ENCODE measurements around the gene PLEKHS1.

Gene PLEKHS1

DNA sequence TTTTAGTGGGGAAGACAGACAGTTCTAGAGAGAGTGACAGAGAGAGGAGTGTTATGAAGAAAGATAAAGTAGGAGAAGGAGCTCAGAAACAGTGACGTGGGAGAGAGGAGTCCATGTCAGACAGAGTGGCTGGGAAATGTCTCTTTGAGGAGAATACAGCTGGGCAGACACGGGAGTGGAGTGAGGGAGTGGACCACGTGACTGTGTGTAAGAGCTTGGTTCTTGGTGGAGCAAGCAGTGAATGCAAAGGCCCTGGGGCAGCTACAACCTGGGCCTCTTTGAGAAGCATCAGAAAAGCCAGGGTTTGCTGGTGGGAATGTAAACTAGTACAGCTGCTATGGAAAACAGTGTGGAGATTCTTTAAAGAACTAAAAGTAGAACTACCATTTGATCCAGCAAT, 11.9 kb upstream of the PLEKHS1 start:
- no peaks in the 10 kb centered on the region for H3K36me3 ChIP-seq (replicated peaks in 1 of 2; ENCODE audit: control insufficient read depth in 2 of 2, insufficient read depth in 2 of 2, low read length in 2 of 2)
- no peaks in the 10 kb centered on the region for H3K27me3 ChIP-seq (ENCODE audit: control insufficient read depth in 3 of 3, insufficient read depth in 3 of 3, low read depth in 1 of 3, low read length in 3 of 3)
- no peak overlapping the region for H3K23ac ChIP-seq (ENCODE audit: low read depth, low read length, poor library complexity)

DNA sequence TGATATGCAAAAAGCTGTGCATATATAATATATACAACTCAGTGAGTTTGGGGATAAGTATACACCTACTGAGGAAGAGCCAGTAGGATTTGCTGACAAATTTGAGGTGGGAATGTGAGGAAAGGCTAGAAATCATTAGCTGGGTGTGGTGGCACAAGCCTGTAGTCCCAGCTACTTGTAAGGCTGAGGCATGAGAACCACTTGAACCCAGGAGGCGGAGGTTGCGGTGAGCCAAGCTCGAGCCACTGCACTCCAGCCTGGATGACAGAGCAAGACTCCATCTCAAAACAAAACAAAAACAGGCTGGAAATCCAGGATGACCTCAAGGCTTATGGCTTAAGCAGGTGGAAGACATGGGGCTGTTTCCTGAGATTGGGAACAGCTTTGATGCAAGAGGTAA, 10.6 kb upstream of the PLEKHS1 start:
- WGBS, 2 donors (ENCODE audit: extremely low coverage in 2 of 2, insufficient read length in 2 of 2, insufficient replicate concordance in 1 of 2): no CpG with 5 or more reads among the region's 3 CpGs
- Histone ChIP-seq H3K4me3 (ENCODE audit: low read length in 2 of 2) (no peak overlapping the region), H4K8ac (ENCODE audit: low read depth, low read length) (no peak overlapping the region), H3K27ac (replicated peaks; ENCODE audit: low read length) (no peak overlapping the region), H3K4ac (ENCODE audit: low read length) (no peak overlapping the region), H2BK15ac (ENCODE audit: low read length) (no peak overlapping the region), H2AK5ac (ENCODE audit: low read depth, low read length) (no peak overlapping the region), H3K9me3 (replicated peaks in 1 of 2; ENCODE audit: control insufficient read depth in 2 of 2, insufficient read depth in 1 of 2, low read depth in 1 of 2, low read length in 2 of 2) (no peaks in the 10 kb centered on the region), H3K27me3 (ENCODE audit: control insufficient read depth in 3 of 3, insufficient read depth in 3 of 3, low read depth in 1 of 3, low read length in 3 of 3) (peaks cover 0 to 5% (median 0%) of the 10 kb centered on the region in 3 experiments), H3K4me1 (ENCODE audit: control insufficient read depth in 2 of 2, insufficient read depth in 1 of 2, low read depth in 1 of 2, low read length in 2 of 2) (peaks cover 0 to 2% of the 10 kb centered on the region in 2 donors), H2BK12ac (ENCODE audit: low read length) (no peak overlapping the region), H3K36me3 (replicated peaks in 1 of 2; ENCODE audit: control insufficient read depth in 2 of 2, insufficient read depth in 2 of 2, low read length in 2 of 2) (no peaks in the 10 kb centered on the region), H2BK120ac (ENCODE audit: low read depth, low read length) (no peak overlapping the region), H3K4me2 (ENCODE audit: insufficient read depth, low read length, poor library complexity, severe bottlenecking) (no peak overlapping the region), H3K14ac (ENCODE audit: low read length) (no peak overlapping the region), H2AFZ (ENCODE audit: low read length) (no peak overlapping the region), H3K18ac (ENCODE audit: low read length) (no peak overlapping the region), H2BK5ac (ENCODE audit: low read length) (no peak overlapping the region), H3K9ac (ENCODE audit: low read depth, low read length, poor library complexity) (no peak overlapping the region), H3K23ac (ENCODE audit: low read depth, low read length, poor library complexity) (no peak overlapping the region), H4K91ac (ENCODE audit: low read depth, low read length, poor library complexity) (no peak overlapping the region), H3K79me1 (ENCODE audit: low read depth, low read length) (no peaks in the 10 kb centered on the region)
- DNase-seq (ENCODE audit: low spot score): no peak

More for the DNA sequence above, 11.9 kb upstream of the PLEKHS1 start:
- Histone ChIP-seq H3K4ac (ENCODE audit: low read length) (no peak overlapping the region), H3K9ac (ENCODE audit: low read depth, low read length, poor library complexity) (no peak overlapping the region), H3K18ac (ENCODE audit: low read length) (no peak overlapping the region), H2BK15ac (ENCODE audit: low read length) (no peak overlapping the region), H3K79me1 (ENCODE audit: low read depth, low read length) (no peaks in the 10 kb centered on the region), H4K91ac (ENCODE audit: low read depth, low read length, poor library complexity) (no peak overlapping the region), H2AFZ (ENCODE audit: low read length) (no peak overlapping the region), H2BK5ac (ENCODE audit: low read length) (no peak overlapping the region), H4K8ac (ENCODE audit: low read depth, low read length) (no peak overlapping the region), H3K4me1 (ENCODE audit: control insufficient read depth in 2 of 2, insufficient read depth in 1 of 2, low read depth in 1 of 2, low read length in 2 of 2) (peaks cover 0 to 3% of the 10 kb centered on the region in 2 donors), H3K4me2 (ENCODE audit: insufficient read depth, low read length, poor library complexity, severe bottlenecking) (no peak overlapping the region), H2AK5ac (ENCODE audit: low read depth, low read length) (no peak overlapping the region), H2BK120ac (ENCODE audit: low read depth, low read length) (no peak overlapping the region), H3K4me3 (ENCODE audit: low read length in 2 of 2) (no peak overlapping the region), H3K14ac (ENCODE audit: low read length) (no peak overlapping the region), H3K9me3 (replicated peaks in 1 of 2; ENCODE audit: control insufficient read depth in 2 of 2, insufficient read depth in 1 of 2, low read depth in 1 of 2, low read length in 2 of 2) (no peaks in the 10 kb centered on the region), H2BK12ac (ENCODE audit: low read length) (no peak overlapping the region), H3K27ac (replicated peaks; ENCODE audit: low read length) (no peak overlapping the region)
- no CpG with 5 or more reads among the region's 3 CpGs for WGBS, 2 donors (ENCODE audit: extremely low coverage in 2 of 2, insufficient read length in 2 of 2, insufficient replicate concordance in 1 of 2)
- DNase-seq (ENCODE audit: low spot score): no peak

DNA sequence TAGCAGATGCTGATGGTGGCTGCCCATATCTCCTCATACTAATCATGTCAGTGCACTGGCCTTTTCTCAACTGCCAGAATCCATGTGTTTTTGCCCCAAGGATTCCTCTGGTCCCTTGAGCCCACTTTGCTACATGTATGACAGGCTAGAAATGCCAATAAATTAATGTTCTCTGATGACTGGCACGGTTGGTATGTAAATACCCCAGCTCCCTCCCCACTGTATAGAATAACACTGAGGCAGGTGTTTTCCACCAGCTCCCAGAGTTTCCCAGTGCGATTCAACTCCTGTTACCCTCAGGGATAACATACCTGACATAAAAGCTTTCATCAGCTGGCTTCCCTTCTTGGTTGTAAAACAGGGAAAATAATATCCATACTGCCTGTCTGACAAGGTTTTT, 9.0 kb upstream of the PLEKHS1 start:
- DNase-seq (ENCODE audit: low spot score): no peak
- no peak overlapping the region for H3K14ac ChIP-seq (ENCODE audit: low read length)
- H3K36me3 ChIP-seq (replicated peaks in 1 of 2; ENCODE audit: control insufficient read depth in 2 of 2, insufficient read depth in 2 of 2, low read length in 2 of 2): no peaks in the 10 kb centered on the region
- H2AFZ ChIP-seq (ENCODE audit: low read length): no peak overlapping the region
- H2BK5ac ChIP-seq (ENCODE audit: low read length): no peak overlapping the region
- no peak overlapping the region for H2AK5ac ChIP-seq (ENCODE audit: low read depth, low read length)
- H3K4me2 ChIP-seq (ENCODE audit: insufficient read depth, low read length, poor library complexity, severe bottlenecking): no peak overlapping the region
- H3K27ac ChIP-seq (replicated peaks; ENCODE audit: low read length): no peak overlapping the region
- H3K79me1 ChIP-seq (ENCODE audit: low read depth, low read length): no peaks in the 10 kb centered on the region
- no peak overlapping the region for H3K18ac ChIP-seq (ENCODE audit: low read length)
- H3K9me3 ChIP-seq (replicated peaks in 1 of 2; ENCODE audit: control insufficient read depth in 2 of 2, insufficient read depth in 1 of 2, low read depth in 1 of 2, low read length in 2 of 2): no peaks in the 10 kb centered on the region
- H3K4ac ChIP-seq (ENCODE audit: low read length): no peak overlapping the region
- H4K8ac ChIP-seq (ENCODE audit: low read depth, low read length): no peak overlapping the region
- H3K4me1 ChIP-seq (ENCODE audit: control insufficient read depth in 2 of 2, insufficient read depth in 1 of 2, low read depth in 1 of 2, low read length in 2 of 2): no peaks in the 10 kb centered on the region
- no CpG with 5 or more reads among the region's 2 CpGs for WGBS, 2 donors (ENCODE audit: extremely low coverage in 2 of 2, insufficient read length in 2 of 2, insufficient replicate concordance in 1 of 2)
- H2BK120ac ChIP-seq (ENCODE audit: low read depth, low read length): no peak overlapping the region
- H3K23ac ChIP-seq (ENCODE audit: low read depth, low read length, poor library complexity): no peak overlapping the region
- H4K91ac ChIP-seq (ENCODE audit: low read depth, low read length, poor library complexity): no peak overlapping the region
- H2BK15ac ChIP-seq (ENCODE audit: low read length): no peak overlapping the region
- H3K4me3 ChIP-seq (ENCODE audit: low read length in 2 of 2): no peak overlapping the region
- H2BK12ac ChIP-seq (ENCODE audit: low read length): no peak overlapping the region
- H3K9ac ChIP-seq (ENCODE audit: low read depth, low read length, poor library complexity): no peak overlapping the region
- peaks cover 0 to 5% (median 0%) of the 10 kb centered on the region in 3 experiments for H3K27me3 ChIP-seq (ENCODE audit: control insufficient read depth in 3 of 3, insufficient read depth in 3 of 3, low read depth in 1 of 3, low read length in 3 of 3)

DNA sequence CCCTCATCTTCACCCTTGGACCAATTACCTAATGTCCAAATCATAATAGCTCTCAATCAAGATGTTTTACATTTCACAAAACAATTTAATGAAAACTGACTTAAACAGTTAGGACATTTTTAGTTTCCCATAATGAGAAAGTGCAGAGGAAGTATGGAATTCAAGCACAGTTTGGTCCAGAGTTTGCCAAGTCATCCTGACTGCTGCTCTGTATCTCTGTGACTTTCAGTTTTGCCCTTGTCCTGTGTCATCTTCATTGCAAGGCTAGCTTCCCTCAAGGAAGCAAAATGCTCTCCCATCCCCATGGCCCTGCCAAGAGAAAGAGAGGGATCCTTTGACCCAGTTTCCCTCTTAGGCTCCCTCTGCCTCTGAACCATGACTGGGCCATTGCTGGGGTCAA, 7.9 kb upstream of the PLEKHS1 start:
- Histone ChIP-seq H2BK5ac (ENCODE audit: low read length) (no peak overlapping the region), H4K91ac (ENCODE audit: low read depth, low read length, poor library complexity) (no peak overlapping the region), H2BK12ac (ENCODE audit: low read length) (no peak overlapping the region), H3K9ac (ENCODE audit: low read depth, low read length, poor library complexity) (no peak overlapping the region), H3K9me3 (replicated peaks in 1 of 2; ENCODE audit: control insufficient read depth in 2 of 2, insufficient read depth in 1 of 2, low read depth in 1 of 2, low read length in 2 of 2) (no peaks in the 10 kb centered on the region), H2BK120ac (ENCODE audit: low read depth, low read length) (no peak overlapping the region), H3K18ac (ENCODE audit: low read length) (no peak overlapping the region), H2AK5ac (ENCODE audit: low read depth, low read length) (no peak overlapping the region), H3K23ac (ENCODE audit: low read depth, low read length, poor library complexity) (no peak overlapping the region), H3K4me1 (ENCODE audit: control insufficient read depth in 2 of 2, insufficient read depth in 1 of 2, low read depth in 1 of 2, low read length in 2 of 2) (no peaks in the 10 kb centered on the region), H3K79me1 (ENCODE audit: low read depth, low read length) (no peaks in the 10 kb centered on the region), H3K14ac (ENCODE audit: low read length) (no peak overlapping the region), H2AFZ (ENCODE audit: low read length) (no peak overlapping the region), H4K8ac (ENCODE audit: low read depth, low read length) (no peak overlapping the region), H3K27ac (replicated peaks; ENCODE audit: low read length) (no peak overlapping the region), H2BK15ac (ENCODE audit: low read length) (no peak overlapping the region), H3K4ac (ENCODE audit: low read length) (no peak overlapping the region), H3K27me3 (ENCODE audit: control insufficient read depth in 3 of 3, insufficient read depth in 3 of 3, low read depth in 1 of 3, low read length in 3 of 3) (peaks cover 0 to 5% (median 0%) of the 10 kb centered on the region in 3 experiments), H3K36me3 (replicated peaks in 1 of 2; ENCODE audit: control insufficient read depth in 2 of 2, insufficient read depth in 2 of 2, low read length in 2 of 2) (no peaks in the 10 kb centered on the region), H3K4me2 (ENCODE audit: insufficient read depth, low read length, poor library complexity, severe bottlenecking) (no peak overlapping the region), H3K4me3 (ENCODE audit: low read length in 2 of 2) (no peak overlapping the region)
- no peak for DNase-seq (ENCODE audit: low spot score)
